SKM-1 (cell line): ENCODE data around the gene CPNE2.
"Not testable (repeated sequence)": the region's sequence is repeated elsewhere in the genome, so short reads cannot be mapped to it uniquely, and the experiment has no call there.

Source experiments
- DNase-seq: peaks from one replicate; lab custom pipeline; 2025; ENCODE audit not compliant: unreplicated experiment; lab: John Stamatoyannopoulos, UW

Gene CPNE2

DNA sequence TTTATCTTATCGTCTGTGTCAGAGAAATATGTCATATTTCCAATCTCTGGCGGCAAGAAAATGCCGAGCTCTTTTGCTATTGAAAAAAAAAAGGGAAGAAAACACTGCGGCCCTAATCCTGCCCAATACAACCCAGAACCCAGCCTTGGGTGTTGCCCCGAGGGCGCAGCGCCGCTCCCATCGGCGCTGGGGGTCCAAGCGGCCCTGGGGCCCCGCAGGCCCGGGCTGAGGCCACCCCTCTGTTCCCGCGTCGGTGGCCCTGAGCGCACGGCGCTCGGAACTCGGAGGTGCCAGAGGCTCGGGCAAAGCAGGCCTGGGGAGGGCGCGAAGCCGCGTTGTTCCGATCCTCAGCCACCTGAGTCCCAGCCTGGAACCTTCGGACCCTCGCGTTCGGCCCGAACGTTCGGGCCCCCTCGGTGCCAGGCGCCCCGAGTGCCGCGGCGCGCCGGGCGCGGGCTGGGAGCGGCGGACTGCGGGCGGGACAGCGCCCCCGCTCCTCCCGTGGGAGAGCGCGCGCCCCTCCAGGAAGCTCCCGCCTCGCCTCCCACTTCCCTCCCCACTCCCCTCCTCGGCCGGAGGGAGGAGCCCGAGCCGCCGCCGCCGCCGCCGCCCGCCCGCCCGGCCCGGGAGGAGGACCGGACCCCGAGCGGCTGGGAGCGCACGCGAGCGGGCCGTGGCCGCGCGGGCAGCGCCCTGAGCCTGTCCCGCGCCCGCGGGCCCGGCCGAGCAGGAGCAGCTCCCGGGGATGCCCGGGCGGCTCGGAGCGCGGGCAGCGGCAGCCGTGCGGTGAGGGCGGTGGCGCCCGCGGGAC, at the start of gene CPNE2:
CPNE2 (plus strand) TSS at position 609 of the 811 bp plus-strand sequence. CDS start 18,160 bp downstream, outside the sequence.
- DNase-seq, result no peak

DNA sequence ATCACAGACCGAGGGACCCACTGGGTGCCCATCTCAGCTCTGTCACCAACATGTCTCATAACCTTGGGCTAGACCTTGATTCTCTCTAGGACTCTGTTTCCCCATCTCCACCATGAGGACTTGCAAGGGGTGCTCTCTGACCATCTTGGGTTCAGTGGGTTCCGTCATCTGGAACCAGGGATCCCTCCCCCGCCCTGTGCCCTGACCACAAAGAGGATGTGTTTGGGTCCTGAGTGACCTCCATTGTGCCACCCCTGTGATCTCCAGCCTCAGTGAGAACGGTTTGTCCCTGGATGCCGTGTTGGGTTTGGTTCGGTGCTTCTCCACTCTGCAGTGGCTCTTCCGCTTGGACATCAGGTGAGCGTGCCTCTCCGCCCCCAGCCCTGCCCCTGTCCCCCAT, 49.1 kb upstream of the CPNE2 start:
- DNase-seq, result no peak

DNA sequence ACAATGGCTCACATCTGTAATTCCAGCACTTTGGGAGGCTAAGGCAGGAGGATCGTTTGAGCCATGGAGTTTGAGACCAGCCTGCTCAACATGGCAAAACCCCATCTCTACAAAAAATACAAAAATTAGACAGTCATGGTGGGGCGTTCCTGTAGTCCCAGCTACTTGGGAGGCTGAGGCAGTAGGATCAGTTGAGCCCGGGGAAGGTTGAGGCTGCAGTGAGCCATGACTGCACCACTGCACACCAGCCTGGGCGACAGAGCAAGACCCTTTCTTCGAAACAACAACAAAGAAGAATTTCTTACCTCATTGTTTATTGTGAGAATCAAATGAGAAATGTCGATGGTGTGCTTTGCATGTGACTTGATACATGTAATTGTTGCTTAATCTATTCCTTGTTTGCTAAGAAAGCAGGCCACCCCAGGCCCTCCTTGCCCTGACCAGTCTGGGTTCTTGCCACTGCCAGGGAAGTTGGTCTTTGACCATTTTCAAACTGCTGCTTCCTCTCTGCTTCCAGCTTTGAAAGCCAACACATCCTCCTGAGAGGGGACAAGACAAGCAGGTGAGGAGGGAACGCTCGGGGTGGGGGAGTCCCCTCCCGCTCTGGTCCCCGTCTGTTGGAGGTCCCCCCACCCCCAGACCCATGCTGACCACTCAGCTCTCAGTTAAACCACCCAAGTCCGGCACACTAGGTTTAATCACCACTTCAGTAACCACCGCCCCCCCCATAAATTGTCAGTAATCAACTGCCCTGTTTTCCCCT, 47.3 kb upstream of the CPNE2 start:
- no peak for DNase-seq

DNA sequence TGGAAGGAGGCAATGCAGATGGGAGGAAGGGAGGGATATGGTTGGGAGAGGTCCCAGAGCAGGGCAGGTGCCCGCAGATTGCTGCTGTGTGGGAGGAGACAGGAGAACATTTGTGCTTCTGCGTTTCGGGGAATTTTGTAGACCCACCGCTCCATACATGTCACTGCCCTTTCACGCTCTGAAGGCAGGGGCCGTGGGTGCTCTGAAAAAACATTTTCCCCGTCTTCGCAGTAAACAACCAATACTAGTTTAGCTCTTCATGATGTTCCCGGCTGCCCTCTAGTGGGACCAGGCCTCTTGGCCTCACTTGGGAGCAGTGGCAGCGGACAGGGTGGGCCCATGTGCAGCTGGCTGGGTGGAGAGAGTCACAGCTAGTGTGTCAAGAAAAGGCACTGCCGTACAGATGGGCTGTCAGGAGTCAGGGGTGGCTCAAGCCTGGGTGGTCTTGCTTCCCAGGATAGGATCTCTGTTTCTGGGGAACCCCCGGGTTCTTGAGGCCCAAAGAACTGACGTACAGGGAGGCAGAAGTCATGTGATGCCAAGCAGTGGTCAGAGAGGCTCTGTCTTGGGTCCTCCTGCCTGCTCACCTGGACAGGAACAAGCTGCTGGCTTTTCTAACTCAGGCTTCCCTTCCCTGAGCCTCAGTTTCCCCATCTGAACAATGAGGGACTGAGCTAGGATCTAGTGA, 46.5 kb upstream of the CPNE2 start:
- no peak for DNase-seq

DNA sequence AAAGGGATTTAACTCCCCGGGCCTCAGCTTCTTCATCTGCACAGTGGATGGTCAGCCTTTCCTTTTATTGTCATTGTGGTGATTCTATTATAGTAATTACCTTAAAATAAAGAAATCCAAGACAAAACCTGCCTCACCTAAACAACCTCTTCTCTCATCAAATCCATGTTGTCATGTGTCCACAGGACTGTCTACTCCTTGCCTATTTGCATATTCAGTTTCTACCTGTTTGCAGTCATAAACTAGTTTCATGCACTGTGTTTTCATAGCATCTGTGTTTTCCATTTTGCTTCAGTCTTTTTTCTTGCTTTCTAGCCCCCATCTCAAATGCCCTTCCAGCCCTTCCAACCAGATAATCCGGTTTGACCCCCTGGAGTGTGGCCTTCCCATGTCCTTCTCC, 44.3 kb upstream of the CPNE2 start:
- no peak for DNase-seq

DNA sequence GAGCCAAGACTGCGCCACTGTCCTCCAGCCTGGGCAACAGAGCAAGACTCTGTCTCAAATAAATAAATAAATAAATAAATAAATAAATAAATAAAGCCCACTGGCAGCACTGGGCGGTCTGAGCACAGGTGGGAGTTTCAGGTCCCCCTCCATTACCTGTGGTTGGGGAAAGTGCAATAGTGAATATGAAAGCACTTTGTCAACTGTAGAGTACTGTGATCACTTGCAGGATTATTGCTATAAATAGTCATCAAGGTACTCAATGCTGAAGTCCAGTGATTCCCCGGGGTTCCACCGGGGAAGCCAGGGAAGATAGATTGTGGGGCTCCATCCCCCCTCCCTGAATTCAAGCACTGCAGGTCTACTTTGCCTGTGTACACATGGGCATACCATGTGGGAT, 42.7 kb upstream of the CPNE2 start:
- no peak for DNase-seq

DNA sequence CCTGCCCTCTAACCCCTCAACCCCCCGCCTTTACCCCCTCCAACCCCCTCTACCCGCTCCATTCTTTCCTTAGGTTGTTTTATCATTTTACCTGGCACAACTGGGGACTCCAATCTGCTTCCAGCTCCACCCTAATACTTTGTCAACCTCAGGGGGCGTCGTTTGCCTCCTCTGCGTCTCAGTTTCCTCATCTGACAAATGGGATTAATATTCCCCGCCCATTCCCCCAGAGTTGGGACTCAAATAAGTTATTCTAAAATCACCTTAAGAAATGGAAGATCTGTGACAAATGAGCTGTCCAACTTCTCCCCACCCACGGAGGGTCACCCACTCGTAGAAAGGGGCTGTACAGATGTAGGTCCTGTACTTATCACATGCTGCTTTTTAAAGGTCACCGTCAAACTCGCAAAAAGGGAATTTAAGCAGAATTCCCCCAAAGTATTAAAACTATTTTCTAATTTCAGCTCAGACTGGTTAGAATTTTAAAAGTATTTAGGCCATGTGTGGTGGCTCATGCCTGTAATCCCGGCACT, 40.6 kb upstream of the CPNE2 start:
- DNase-seq, result no peak

DNA sequence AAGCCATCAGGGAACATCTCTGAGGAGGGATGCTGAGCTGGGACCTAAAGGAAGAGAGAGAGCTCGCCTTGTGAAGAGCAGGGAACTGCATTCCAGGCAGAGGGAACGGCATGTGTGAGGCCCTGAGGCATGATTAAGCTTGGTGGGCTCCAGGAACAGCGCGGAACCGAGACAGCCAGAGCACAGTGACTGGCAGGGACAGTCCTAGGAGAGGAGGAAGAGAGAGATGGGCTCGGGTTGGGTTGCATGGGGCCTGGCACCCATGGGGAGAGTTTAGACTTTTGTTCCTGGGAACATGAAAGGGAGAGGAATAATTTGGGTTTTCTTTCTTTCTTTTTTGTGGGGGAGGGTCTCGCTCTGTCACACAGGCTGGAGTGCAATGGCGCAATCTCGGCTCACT, 39.2 kb upstream of the CPNE2 start:
- no peak for DNase-seq

DNA sequence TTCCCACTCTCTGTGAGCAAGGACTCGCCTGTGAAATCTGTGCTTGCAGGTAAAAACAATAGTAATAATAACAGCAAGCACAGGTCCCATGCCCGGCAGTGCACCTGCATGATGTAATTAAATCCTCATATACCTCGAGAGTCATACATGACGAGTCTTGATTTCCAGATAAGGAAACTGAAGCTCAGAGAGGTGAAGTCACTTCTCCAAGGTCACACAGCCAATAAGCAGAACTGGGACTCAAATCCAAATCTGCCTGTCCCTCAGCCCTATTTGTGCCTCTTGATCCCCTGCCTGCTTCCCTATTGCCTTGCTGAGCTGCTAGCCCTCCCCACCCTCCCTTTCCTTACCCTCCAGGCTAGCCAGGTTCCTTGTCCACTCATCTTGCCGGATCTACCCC, 38.0 kb upstream of the CPNE2 start:
- DNase-seq, result no peak

DNA sequence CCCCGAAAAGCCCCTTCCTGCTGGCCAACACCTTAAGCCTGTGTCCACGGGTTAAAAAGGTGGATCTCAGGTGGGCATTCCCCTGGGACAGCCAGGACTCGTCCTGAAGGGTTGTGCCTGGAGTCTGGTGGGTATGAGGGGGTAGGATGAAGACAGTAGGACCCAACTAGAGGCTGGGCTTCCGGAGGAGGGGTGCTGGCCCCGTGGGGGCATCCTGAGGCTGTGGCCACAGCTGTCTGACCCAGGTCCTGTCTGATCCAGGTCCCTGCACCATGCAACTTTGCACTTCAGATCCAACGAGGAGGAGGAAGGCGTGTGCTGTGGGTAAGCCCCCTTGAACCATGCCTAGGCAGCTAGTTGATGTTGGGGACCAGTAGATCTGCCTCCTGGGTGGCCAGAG, 37.6 kb upstream of the CPNE2 start:
- DNase-seq, result no peak

DNA sequence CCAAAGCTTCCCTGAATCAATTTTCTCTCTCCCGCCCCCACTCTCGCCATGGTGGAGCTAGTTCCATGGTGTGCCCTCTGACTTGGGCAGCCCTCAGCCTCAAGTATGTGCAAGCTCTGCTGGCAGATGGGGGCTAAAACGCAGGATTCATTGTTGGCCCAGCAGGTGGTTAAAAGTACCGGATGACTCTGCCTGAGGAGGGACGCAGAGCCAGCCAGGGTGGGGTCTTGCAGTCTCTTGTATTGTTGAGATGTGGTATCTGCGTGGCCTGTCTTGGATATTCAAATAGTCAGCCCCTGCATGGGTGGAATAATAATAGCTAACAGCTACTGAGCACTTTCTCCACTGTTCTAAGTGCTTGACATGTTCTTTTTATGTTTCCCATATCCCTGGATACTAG, 36.7 kb upstream of the CPNE2 start:
- no peak for DNase-seq

DNA sequence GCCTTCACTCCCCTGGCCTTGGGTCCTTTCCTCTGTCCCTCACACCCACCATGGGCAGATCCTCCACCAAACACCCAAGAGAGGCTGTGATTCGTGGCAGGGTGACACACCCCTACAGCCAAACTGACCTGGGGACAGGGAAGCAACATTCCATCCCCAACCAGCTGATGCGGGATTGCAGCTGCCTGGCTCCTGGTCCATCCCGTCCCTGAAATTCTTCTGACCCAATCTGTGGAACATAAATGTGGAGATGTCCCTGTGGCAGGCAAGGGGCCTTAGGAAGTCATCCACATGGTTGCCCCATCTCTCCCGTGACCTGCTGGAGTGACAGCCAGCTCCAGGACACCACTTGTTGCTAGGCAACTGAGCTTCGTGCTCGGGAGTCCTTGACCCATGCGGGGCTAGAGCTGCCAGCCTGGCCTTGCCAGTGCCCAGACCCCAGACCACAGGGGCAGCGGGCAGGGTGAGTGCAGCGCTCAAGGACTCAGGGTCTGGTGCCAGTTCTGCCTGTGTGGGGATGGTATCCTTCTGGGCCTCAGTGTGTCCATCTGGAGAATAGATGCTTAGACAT, 34.0 kb upstream of the CPNE2 start:
- no peak for DNase-seq

DNA sequence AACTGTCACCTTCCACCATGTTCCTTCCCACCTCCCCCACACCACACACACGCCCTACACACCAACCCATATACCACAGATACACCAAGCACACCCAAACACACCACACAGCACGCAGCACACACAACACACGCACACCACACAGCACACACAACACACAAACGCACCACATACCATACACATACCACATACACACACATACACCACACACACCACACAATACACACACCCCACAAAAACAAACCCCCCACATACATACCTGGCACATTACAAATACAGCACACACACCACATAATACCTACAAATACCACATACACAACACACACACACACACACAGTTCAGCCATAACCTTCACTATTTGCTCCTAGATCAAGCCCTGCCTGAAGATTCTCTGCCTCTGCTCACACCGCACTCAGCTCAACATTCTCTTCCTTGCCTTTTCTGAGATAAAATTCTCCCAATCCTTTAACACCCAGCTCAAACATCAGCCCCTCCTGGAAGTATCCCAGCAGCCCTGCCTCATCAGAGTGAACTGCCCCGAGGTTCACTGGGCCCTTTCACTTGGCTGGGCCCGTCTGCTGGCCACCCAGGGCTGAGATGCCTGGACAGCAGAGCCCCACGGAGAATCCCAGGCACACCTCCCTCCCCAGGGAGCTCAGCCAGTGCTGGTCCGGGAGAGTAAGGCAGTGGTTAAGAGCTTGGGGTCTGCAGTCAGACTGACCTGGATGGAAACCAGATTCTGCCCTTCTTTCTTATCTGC, 31.9 kb upstream of the CPNE2 start:
- DNase-seq, result no peak

DNA sequence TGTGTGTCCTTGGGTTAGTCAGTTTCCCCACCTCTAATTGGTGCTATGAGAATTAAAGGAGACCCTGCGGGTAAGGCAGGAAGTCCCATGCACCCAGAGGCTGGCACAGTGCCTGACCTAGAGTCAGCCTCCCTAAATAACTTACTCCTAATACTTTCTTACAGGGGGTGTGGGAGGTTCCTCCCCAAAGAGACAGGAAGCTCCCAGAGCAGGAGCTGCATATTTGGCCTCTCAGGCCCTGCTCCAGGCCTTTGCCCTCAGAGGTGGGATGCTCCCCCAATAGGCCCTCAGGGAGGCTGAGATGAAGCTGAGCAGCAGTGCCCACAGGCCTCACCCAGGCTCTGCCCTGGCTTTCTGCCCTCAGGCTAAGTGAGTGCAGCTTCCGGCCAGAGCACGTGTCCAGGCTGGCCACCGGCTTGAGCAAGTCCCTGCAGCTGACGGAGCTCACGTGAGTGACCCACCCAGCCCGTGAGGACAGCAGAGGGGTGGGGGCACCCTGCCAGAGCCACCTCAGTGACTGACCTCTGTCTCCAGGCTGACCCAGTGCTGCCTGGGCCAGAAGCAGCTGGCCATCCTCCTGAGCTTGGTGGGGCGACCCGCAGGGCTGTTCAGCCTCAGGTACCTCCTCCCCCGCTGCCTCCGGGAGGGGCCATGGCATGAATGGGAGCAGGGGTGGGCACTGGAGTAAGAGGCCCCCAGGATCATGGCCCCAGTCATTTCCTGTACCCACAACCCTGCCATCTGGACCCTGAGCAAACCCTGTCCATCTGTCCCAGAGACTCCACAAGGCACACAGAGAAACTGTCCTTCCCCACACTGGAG, 31.1 kb upstream of the CPNE2 start:
- no peak for DNase-seq

DNA sequence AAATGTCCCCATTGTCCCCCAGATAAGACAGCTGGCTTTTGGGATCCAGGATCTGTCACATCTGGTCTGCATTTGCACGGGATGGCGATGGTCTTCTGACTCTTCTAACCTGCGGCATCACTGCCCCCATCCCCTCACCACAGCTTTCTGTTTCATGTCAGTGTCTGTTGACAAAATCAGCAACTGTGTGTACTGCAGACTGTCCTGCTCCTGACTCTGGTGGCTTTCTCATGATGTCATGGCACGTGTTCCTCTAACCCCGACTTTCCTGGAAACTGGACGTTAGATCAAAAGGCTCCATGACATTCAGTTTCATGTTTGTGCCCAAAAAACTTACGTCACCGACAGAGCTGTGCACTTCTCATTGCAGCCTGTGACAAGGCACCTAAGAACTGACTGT, 30.1 kb upstream of the CPNE2 start:
- DNase-seq, result no peak

DNA sequence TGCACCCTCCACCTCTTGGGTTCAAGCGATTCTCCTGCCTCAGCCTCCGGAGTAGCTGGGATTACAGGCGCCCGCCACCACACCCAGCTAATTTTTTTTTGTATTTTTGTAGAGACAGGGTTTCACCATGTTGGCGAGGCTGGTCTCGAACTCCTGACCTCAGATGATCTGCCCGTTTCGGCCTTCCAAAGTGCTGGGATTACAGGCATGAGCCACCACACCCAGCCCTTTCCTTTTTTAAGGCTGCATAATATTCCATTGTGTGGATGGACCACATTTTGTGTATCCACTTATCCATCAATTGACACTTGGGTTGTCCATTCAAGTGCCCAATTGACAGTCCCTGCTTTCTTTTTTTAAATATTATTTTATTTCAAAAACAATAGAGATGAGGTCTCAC, 29.2 kb upstream of the CPNE2 start:
- DNase-seq, result not testable (repeated sequence)

DNA sequence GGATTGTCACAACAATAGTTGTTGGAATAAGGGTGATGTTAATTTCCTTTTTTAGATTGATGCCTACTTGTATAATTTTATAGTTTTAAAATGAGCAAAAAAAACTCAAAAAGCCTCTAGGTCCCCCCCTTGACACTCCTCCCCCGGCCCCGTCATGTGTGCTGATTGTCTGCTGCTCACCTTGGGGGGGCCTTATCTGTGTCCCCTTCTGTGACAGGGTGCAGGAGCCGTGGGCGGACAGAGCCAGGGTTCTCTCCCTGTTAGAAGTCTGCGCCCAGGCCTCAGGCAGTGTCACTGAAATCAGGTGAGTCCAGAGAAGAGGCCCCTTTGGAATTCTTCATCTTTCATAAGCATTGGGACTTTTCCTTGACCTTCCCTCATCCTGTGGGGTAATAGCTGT, 27.4 kb upstream of the CPNE2 start:
- no peak for DNase-seq

DNA sequence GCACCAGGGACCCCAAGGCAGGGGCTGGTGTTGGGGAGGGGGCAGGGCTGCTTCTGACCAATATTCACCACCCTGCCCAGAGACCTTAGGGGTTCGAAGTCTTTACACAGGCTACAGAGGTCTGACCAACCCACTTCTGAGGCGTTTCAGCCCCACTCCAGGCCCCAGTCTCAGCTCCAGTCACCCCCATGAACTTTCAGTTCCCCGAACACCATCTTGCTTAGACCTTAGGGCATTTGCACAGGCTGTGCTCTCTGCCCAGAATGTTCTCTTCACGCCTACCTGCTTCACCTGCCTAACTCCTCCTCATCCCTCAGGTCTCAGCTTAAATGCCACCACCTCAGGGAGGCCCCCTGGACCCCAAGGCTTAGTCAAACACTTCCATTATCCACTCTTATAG, 25.8 kb upstream of the CPNE2 start:
- DNase-seq, result no peak

DNA sequence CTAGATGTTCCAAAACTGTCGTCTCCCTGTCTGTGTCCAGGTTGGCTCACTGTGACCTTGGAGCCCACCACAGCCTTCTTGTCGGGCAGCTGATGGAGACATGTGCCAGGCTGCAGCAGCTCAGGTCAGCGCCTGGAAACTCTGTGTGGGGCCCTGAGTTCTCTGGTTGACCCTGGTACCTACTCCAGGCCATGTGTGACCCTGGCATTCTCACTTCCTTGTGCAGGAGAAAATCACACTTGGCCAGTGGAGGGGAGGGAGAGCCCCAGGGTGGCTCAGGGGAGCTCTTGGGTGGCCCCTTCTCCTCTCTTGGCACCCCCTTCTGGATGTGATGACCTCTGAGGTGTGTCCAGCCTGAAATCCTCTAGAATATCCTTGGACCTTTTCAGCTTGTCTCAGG, 25.0 kb upstream of the CPNE2 start:
- no peak for DNase-seq

DNA sequence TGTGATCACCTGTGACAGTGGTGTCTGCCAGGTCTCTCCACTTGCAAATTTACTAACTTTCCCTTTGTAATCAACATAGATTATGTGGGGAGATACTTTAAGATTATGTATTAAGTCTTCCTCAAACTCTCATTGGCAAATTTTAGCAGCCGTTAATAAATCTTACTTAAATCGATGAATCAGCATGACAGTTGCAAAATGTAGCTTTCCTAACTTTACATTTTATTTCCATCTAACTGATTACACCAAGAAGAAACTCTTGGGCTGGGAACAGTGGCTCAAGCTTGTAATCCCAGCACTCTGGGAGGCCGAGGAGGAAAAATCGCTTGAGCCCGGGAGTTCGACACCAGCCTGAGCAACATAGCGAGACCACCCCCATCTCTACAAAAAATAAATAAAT, 23.3 kb upstream of the CPNE2 start:
- DNase-seq, result no peak
